ENCODE measurements around the gene BECN2.

DNA sequence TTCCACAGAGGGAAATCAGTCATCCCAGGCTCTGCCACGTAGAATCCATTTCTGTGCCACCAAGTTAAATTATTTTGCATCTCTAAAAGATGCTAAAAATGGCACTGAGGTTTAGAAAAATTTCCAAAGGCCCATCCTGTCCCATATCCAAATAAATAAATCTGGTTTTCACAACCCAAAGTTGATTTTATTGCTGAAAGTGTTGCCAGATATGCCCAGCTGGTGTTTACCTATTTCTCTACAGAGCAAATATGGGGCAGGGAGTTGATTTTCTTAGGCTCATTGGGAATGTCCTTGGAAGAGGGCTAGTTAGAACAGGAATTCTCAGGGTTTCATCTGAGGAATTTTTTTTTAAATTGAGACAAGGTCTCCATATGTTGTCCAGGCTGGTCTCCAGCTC, 22.4 kb downstream of the BECN2 start:
- TF ChIP-seq FOXM1 (IDR thresholded peaks at IDR 0.05; ENCODE audit: low read depth) = no peak
- TF ChIP-seq, protein P1, sequence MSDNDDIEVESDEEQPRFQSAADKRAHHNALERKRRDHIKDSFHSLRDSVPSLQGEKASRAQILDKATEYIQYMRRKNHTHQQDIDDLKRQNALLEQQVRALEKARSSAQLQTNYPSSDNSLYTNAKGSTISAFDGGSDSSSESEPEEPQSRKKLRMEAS (IDR thresholded peaks at IDR 0.05; ENCODE audit: low read depth) = no peak
- TF ChIP-seq, protein P2, sequence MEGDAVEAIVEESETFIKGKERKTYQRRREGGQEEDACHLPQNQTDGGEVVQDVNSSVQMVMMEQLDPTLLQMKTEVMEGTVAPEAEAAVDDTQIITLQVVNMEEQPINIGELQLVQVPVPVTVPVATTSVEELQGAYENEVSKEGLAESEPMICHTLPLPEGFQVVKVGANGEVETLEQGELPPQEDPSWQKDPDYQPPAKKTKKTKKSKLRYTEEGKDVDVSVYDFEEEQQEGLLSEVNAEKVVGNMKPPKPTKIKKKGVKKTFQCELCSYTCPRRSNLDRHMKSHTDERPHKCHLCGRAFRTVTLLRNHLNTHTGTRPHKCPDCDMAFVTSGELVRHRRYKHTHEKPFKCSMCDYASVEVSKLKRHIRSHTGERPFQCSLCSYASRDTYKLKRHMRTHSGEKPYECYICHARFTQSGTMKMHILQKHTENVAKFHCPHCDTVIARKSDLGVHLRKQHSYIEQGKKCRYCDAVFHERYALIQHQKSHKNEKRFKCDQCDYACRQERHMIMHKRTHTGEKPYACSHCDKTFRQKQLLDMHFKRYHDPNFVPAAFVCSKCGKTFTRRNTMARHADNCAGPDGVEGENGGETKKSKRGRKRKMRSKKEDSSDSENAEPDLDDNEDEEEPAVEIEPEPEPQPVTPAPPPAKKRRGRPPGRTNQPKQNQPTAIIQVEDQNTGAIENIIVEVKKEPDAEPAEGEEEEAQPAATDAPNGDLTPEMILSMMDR (IDR thresholded peaks at IDR 0.05) = no peak
- no peak for TF ChIP-seq POLR2AphosphoS5 (IDR thresholded peaks at IDR 0.05; ENCODE audit: low read depth, low read length)
- no peak for TF ChIP-seq JUND (IDR thresholded peaks at IDR 0.05)
- no peak for TF ChIP-seq EZH2phosphoT487 (IDR thresholded peaks at IDR 0.05; ENCODE audit: borderline replicate concordance, low read depth)
